ENCODE results near the gene SPATC1L.

Gene SPATC1L

GRCh38 chr21:46214478-46215340, 30.4 kb upstream of the SPATC1L start:
- no peak overlapping the region for H3K4me3 ChIP-seq (ENCODE audit: low read depth, low read length)
- peak overlapping the region; percentile 23 for H3K9ac ChIP-seq (ENCODE audit: low read length)
- no peaks in the 10 kb centered on the region for H3K27me3 ChIP-seq (ENCODE audit: control insufficient read depth, insufficient read depth, low read length)

GRCh38 chr21:46213620-46214286, 29.5 kb upstream of the SPATC1L start:
- peaks cover 76% of the 10 kb centered on the region for H3K36me3 ChIP-seq (ENCODE audit: control insufficient read depth, insufficient read depth, low read length)
- no peaks in the 10 kb centered on the region for H3K27me3 ChIP-seq (ENCODE audit: control insufficient read depth, insufficient read depth, low read length)
- no peak overlapping the region for H3K9ac ChIP-seq (ENCODE audit: low read length)
- H3K9me3 ChIP-seq (ENCODE audit: control insufficient read depth, insufficient read depth, low read depth, low read length): no peaks in the 10 kb centered on the region
- H3K27ac ChIP-seq (ENCODE audit: low read depth, low read length): peak overlapping the region; percentile 42; the same call in 1 of the 2 replicates
- no peaks in the 10 kb centered on the region for H3K4me1 ChIP-seq (ENCODE audit: control insufficient read depth, insufficient read depth, low read length)
- no peak overlapping the region for H3K4me3 ChIP-seq (ENCODE audit: low read depth, low read length)

More at GRCh38 chr21:46214478-46215340, 30.4 kb upstream of the SPATC1L start:
- Histone ChIP-seq H3K36me3 (ENCODE audit: control insufficient read depth, insufficient read depth, low read length) (peaks cover 78% of the 10 kb centered on the region), H3K9me3 (ENCODE audit: control insufficient read depth, insufficient read depth, low read depth, low read length) (no peaks in the 10 kb centered on the region), H3K27ac (ENCODE audit: low read depth, low read length) (no peak overlapping the region), H3K4me1 (ENCODE audit: control insufficient read depth, insufficient read depth, low read length) (no peaks in the 10 kb centered on the region)

- Histone ChIP-seq H3K9ac (ENCODE audit: low read length) (no peak overlapping the region), H3K27me3 (ENCODE audit: control insufficient read depth, insufficient read depth, low read length) (no peaks in the 10 kb centered on the region), H3K4me1 (ENCODE audit: control insufficient read depth, insufficient read depth, low read length) (no peaks in the 10 kb centered on the region), H3K9me3 (ENCODE audit: control insufficient read depth, insufficient read depth, low read depth, low read length) (no peaks in the 10 kb centered on the region), H3K27ac (ENCODE audit: low read depth, low read length) (no peak overlapping the region; the same call in 1 of the 2 replicates), H3K36me3 (ENCODE audit: control insufficient read depth, insufficient read depth, low read length) (peaks cover 84% of the 10 kb centered on the region), H3K4me3 (ENCODE audit: low read depth, low read length) (no peak overlapping the region)
These were observed 28.6 kb upstream of the SPATC1L start for GRCh38 chr21:46212721-46213484.

GRCh38 chr21:46211786-46212720, 27.8 kb upstream of the SPATC1L start:
- peaks cover 86% of the 10 kb centered on the region for H3K36me3 ChIP-seq (ENCODE audit: control insufficient read depth, insufficient read depth, low read length)
- H3K9me3 ChIP-seq (ENCODE audit: control insufficient read depth, insufficient read depth, low read depth, low read length): no peaks in the 10 kb centered on the region

GRCh38 chr21:46211376-46211775, 27.1 kb upstream of the SPATC1L start:
- H3K36me3 ChIP-seq (ENCODE audit: control insufficient read depth, insufficient read depth, low read length): peaks cover 90% of the 10 kb centered on the region

More at GRCh38 chr21:46211786-46212720, 27.8 kb upstream of the SPATC1L start:
- no peak overlapping the region for H3K9ac ChIP-seq (ENCODE audit: low read length)
- no peaks in the 10 kb centered on the region for H3K27me3 ChIP-seq (ENCODE audit: control insufficient read depth, insufficient read depth, low read length)
- no peaks in the 10 kb centered on the region for H3K4me1 ChIP-seq (ENCODE audit: control insufficient read depth, insufficient read depth, low read length)
- H3K4me3 ChIP-seq (ENCODE audit: low read depth, low read length): no peak overlapping the region
- H3K27ac ChIP-seq (ENCODE audit: low read depth, low read length): no peak overlapping the region; the same call in 1 of the 2 replicates

GRCh38 chr21:46210378-46211136, 26.3 kb upstream of the SPATC1L start:
- H3K9me3 ChIP-seq (ENCODE audit: control insufficient read depth, insufficient read depth, low read depth, low read length): no peaks in the 10 kb centered on the region
- no peak overlapping the region for H3K27ac ChIP-seq (ENCODE audit: low read depth, low read length)
- no peak overlapping the region for H3K4me3 ChIP-seq (ENCODE audit: low read depth, low read length)
- H3K9ac ChIP-seq (ENCODE audit: low read length): no peak overlapping the region
- no peaks in the 10 kb centered on the region for H3K27me3 ChIP-seq (ENCODE audit: control insufficient read depth, insufficient read depth, low read length)
- H3K4me1 ChIP-seq (ENCODE audit: control insufficient read depth, insufficient read depth, low read length): no peaks in the 10 kb centered on the region
- peaks cover 90% of the 10 kb centered on the region for H3K36me3 ChIP-seq (ENCODE audit: control insufficient read depth, insufficient read depth, low read length)

More at GRCh38 chr21:46211376-46211775, 27.1 kb upstream of the SPATC1L start:
- no peaks in the 10 kb centered on the region for H3K27me3 ChIP-seq (ENCODE audit: control insufficient read depth, insufficient read depth, low read length)
- H3K9ac ChIP-seq (ENCODE audit: low read length): no peak overlapping the region
- H3K27ac ChIP-seq (ENCODE audit: low read depth, low read length): no peak overlapping the region
- no peaks in the 10 kb centered on the region for H3K4me1 ChIP-seq (ENCODE audit: control insufficient read depth, insufficient read depth, low read length)
- no peak overlapping the region for H3K4me3 ChIP-seq (ENCODE audit: low read depth, low read length)
- H3K9me3 ChIP-seq (ENCODE audit: control insufficient read depth, insufficient read depth, low read depth, low read length): no peaks in the 10 kb centered on the region

GRCh38 chr21:46208761-46209721, 24.8 kb upstream of the SPATC1L start:
- Histone ChIP-seq H3K9ac (ENCODE audit: low read length) (no peak overlapping the region), H3K27ac (ENCODE audit: low read depth, low read length) (no peak overlapping the region), H3K27me3 (ENCODE audit: control insufficient read depth, insufficient read depth, low read length) (no peaks in the 10 kb centered on the region), H3K4me1 (ENCODE audit: control insufficient read depth, insufficient read depth, low read length) (no peaks in the 10 kb centered on the region), H3K36me3 (ENCODE audit: control insufficient read depth, insufficient read depth, low read length) (peaks cover 91% of the 10 kb centered on the region), H3K9me3 (ENCODE audit: control insufficient read depth, insufficient read depth, low read depth, low read length) (no peaks in the 10 kb centered on the region), H3K4me3 (ENCODE audit: low read depth, low read length) (no peak overlapping the region)

GRCh38 chr21:46207920-46208591, 23.8 kb upstream of the SPATC1L start:
- peaks cover 91% of the 10 kb centered on the region for H3K36me3 ChIP-seq (ENCODE audit: control insufficient read depth, insufficient read depth, low read length)
- H3K4me3 ChIP-seq (ENCODE audit: low read depth, low read length): no peak overlapping the region
- H3K27me3 ChIP-seq (ENCODE audit: control insufficient read depth, insufficient read depth, low read length): no peaks in the 10 kb centered on the region
- no peak overlapping the region for H3K9ac ChIP-seq (ENCODE audit: low read length)
- H3K27ac ChIP-seq (ENCODE audit: low read depth, low read length): no peak overlapping the region
- H3K9me3 ChIP-seq (ENCODE audit: control insufficient read depth, insufficient read depth, low read depth, low read length): no peaks in the 10 kb centered on the region
- H3K4me1 ChIP-seq (ENCODE audit: control insufficient read depth, insufficient read depth, low read length): peaks cover 1% of the 10 kb centered on the region
